Bone marrow (tissue), 2 donors: ENCODE data around the gene BCAM.
"Not testable (repeated sequence)": the region's sequence is repeated elsewhere in the genome, so short reads cannot be mapped to it uniquely, and the experiment has no call there.

Experiments
- DNase-seq, 2 donors: peaks; one replicate each; lab custom pipeline; 2025; lab: John Stamatoyannopoulos, UW

Gene BCAM

GRCh38 chr19:44817725-44818465 lies 9.0 kb downstream of the BCAM start:
- DNase-seq = no peak

DNA sequence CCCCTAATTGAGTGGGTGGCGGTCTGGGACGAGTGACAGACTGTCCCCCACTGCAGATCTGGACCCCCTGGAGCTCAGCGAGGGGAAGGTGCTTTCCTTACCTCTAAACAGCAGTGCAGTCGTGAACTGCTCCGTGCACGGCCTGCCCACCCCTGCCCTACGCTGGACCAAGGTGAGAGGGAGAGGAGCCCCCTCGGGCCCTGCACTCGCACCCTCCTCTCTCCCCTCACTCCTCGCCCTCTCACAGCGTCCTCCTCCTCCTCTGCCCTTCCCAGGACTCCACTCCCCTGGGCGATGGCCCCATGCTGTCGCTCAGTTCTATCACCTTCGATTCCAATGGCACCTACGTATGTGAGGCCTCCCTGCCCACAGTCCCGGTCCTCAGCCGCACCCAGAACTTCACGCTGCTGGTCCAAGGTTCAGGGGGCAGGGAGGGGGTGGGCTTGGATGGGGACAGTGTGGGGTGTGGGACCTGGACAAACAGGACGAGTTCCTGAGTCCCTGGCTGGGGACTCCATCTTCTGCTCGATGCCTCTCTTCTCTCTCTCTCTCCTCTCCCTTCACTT lies 9.6 kb downstream of the BCAM start:
- DNase-seq = no peak

DNA sequence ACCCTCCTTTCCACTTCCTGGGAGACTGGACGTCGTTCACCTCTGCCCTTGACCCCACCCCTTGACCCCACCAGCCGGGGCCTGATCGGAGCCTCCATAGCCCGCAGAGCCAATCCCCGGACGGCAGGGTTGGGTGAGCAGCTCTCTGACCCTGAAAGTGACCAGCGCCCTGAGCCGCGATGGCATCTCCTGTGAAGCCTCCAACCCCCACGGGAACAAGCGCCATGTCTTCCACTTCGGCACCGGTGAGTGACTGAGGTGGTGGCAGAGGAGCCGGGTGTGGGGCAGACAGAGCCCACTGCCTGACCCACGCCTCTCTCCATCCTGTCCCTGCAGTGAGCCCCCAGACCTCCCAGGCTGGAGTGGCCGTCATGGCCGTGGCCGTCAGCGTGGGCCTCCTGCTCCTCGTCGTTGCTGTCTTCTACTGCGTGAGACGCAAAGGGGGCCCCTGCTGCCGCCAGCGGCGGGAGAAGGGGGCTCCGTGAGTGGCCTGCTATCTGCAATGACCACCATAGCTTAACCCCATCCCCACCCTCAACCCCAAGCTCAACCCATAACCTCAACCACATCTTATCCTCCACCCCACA lies 10.4 kb downstream of the BCAM start:
- DNase-seq = no peak

- DNase-seq = no peak
Measured at GRCh38 chr19:44820648-44821609, 12.0 kb downstream of the BCAM start.

DNA sequence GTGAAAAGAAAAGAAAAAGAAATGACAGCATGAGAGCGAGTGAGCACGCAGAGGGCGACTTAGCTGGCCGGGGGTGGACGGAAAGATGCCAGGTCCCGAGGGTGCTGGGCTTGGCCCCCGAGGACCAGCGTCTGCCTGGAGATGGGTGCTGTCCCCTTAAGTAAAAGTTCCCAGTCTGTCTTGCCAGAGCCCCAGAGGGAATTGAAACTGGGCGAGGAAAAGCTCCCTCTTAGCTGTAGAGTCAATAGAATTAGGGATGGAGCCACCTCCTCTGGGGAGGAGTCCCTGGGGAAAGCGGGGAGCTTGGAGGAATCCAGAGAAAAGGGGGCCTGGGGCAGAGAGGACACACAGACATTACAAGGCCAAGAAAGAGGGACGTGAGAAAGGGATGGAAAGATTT lies 13.3 kb downstream of the BCAM start:
- no peak for DNase-seq

- DNase-seq = no peak
Measured at GRCh38 chr19:44822670-44823372, 13.9 kb downstream of the BCAM start.

DNA sequence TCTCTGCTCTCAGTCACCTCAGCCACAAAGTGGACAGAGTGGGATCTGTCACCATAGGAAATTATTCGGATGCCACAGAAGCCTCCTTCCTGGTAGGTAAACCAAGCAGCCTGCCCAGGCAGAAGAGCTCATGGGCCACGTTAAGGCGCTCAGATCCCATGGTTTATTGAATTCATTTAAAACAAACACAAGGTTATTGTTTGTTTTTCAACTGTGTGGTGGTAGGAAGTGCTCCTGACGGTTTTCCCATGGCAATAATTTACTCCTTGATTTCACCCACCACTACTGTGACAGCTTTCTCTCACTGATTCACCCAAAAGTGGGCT lies 14.4 kb downstream of the BCAM start:
- no peak for DNase-seq

- no peak for DNase-seq
Measured at GRCh38 chr19:44824761-44825160, 15.9 kb downstream of the BCAM start.

DNA sequence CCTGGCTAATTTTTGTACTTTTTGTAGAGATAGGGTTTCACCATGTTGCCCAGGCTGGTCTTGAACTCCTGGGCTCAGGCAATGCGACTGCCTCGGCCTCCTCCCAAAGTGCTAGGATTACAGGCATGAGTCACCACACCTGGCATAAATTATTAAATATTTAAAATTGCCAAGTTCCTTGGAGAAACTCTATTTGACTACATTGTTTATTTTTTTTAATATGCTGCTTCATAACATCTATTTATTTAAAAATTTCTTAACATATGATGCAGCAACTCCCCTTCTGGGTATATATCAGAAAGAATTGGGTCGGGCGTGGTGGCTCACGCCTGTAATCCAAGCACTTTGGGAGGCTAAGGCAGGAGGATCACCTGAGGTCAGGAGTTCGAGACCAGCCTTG lies 24.0 kb downstream of the BCAM start:
- not testable (repeated sequence) for DNase-seq

GRCh38 chr19:44834399-44834798 lies 25.5 kb downstream of the BCAM start:
- not testable (repeated sequence) for DNase-seq

DNA sequence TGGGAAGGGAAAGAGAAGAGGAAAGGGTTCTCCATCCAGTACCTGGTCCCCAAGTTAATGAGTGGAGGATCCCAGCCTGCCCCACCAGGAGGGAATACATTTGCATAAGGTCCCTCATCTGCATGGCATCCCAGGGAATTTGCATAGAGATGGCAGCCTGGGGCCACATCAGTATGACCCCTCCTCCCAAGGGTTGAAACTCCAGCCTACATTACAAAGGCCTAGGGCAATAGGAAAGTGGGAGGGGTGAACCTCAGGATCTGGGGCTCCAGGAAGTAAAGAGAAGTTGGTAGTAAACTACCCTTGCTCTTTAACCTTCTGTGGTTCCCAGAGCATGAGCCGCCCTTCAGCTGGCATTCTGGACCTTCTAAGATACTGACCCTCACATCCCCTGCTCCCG lies 30.4 kb downstream of the BCAM start:
- DNase-seq = no peak

DNA sequence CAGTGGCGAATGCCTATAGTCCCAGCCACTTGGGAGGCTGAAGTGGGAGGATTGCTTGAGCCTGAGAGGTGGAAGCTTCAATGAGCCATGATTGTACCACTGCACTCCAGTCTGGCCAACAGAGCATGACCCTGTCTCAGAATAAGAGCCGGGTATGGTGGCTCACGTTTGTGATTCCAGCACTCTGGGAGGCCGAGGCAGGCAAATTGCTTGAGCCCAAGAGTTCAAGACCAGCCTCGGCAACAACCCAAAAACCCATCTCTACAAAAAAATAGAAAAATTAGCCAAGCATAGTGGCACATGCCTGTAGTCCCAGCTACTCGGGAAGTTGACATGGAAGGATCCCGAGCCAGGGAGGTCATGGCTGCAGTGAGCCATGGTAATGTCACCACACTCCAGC lies 31.9 kb downstream of the BCAM start:
- DNase-seq = no peak

DNA sequence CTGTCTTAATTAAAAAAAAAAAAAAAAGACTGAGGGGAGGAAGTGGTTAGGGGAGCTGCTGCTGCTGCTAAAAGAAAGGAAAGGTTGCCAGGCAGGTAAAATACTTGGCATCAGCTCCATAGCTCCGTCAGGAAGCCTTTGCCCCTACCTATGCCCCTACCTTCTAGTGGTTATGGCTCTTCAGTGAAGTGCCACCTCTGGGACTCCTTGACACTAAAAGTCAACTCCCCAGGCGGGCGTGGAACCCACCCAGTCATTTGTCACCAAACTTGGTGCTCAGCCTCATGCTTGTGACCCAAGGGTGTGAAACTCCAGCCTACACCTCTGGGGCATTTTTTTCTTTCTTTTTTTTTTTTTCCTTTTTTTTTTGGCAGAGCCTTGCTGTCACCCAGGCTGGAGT lies 32.3 kb downstream of the BCAM start:
- no peak for DNase-seq

- DNase-seq = no peak
Measured at GRCh38 chr19:44845286-44845611, 36.3 kb downstream of the BCAM start.

GRCh38 chr19:44845612-44846454 lies 36.9 kb downstream of the BCAM start, which contains the start of gene NECTIN2:
NECTIN2 (plus strand) TSS chr19:44846297; CDS start chr19:44846526, 229 bp downstream.
- peak; percentile 82 to 99 for DNase-seq

GRCh38 chr19:44846455-44847143 lies 37.7 kb downstream of the BCAM start:
- DNase-seq = no peak

DNA sequence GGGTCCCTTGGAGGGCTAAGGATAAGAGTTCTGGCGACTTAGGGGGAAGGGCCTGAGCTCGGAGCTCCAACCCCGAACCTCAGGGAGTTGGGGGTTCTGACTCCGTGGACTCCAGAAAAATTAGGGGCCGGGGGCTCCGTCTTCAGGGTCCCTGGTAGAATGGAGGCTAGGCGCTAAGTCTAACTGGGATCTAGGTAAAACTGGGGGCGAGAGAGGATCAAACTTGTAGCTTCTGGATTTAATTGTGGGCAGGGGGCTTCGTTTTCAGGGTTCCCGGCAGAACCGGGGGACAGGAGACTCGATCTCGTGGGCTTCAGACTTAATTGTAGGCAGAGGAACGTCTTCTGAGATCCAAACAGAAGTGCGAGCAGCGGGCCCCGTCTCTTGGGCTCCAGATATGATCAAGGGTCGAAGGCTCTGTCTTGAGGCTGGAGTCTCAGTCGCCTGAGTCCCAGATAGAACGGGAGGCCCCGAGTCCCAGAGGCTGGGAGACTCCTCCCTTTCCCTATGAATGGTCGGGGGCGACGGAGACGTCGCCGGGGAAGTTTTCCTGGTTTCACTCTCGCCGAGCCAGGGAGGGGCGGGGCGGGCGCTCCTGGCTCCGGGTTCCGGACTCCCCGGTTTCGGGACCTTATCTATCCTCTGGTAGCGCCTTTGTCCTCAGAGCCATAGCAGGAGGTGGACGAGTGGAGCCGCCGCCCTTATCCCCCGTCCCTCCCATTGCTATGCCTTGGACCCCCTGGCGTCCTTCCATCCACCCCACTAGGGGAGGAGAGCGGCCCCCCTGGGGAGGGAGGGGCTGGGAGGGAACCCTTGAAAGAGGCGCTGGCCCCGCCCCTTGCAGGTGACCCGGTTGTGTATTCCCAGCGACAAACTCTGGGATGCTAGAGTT lies 38.5 kb downstream of the BCAM start:
- DNase-seq = no peak

- no peak for DNase-seq
Measured at GRCh38 chr19:44848036-44848811, 39.3 kb downstream of the BCAM start.
